ENCODE measurements around the gene SUPT4H1.

DNA sequence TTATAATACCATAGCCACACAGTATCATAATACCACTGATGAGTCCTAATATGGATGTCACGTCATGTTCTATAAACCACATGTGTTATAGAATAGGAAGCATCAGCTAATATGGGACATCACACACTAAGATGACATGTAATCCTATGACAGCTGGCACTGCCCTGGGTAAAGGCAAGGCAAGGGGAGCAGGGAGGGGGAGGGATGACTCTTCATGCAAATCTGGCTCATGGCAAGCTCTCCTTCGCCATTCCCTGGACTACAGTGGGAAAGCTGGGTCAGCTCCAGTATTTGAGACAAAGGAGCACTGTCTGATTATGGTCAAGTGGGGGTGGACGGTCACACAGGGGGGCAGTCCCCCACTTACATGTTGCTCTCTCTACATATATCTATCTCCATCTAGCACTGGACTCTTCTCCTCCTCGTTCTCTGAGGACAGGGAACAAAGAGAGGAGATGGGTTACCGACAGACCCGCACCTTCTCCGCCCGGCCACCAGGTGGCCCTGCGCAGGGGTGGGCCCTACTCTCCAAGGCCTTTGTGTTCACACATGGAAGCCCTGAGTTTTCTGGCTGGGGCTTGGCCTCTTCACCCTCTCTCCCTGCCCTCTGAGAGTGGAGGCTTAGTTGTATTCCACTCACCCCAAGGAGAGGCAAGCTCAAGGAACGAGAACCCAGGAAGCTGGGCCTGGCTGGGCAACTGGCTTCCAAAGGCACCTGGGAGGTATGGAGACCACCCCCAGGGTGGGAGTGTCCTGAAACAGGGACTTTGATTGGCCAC is 47.8 kb downstream of the SUPT4H1 start:
- no peak for TF ChIP-seq EZH2phosphoT487 (IDR thresholded peaks at IDR 0.05; ENCODE audit: low read depth)
- TF ChIP-seq, protein P1, sequence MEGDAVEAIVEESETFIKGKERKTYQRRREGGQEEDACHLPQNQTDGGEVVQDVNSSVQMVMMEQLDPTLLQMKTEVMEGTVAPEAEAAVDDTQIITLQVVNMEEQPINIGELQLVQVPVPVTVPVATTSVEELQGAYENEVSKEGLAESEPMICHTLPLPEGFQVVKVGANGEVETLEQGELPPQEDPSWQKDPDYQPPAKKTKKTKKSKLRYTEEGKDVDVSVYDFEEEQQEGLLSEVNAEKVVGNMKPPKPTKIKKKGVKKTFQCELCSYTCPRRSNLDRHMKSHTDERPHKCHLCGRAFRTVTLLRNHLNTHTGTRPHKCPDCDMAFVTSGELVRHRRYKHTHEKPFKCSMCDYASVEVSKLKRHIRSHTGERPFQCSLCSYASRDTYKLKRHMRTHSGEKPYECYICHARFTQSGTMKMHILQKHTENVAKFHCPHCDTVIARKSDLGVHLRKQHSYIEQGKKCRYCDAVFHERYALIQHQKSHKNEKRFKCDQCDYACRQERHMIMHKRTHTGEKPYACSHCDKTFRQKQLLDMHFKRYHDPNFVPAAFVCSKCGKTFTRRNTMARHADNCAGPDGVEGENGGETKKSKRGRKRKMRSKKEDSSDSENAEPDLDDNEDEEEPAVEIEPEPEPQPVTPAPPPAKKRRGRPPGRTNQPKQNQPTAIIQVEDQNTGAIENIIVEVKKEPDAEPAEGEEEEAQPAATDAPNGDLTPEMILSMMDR (IDR thresholded peaks at IDR 0.05; ENCODE audit: low read depth, low read length) = peak; percentile 76

Data from OCI-LY3 (cell line).